MCF 10A (cell line): ENCODE data around the gene LILRA2. TPM values are rescaled to one million over a fixed set of nuclear protein-coding genes. Genes with fewer than 3 reads are reported as not detected.
"Not testable (repeated sequence)": the region's sequence is repeated elsewhere in the genome, so short reads cannot be mapped to it uniquely, and the experiment has no call there.

Experiments
- BruUV-seq: library from RNA; stranded (reverse); fragments of 400-500 nt; replicated peaks from 2 replicates; lab custom pipeline; 2021; lab: Mats Ljungman, UMichigan
- CTCF ChIA-PET: fragments of 300-600 bp; sonication (Branson Sonifier 250); formaldehyde crosslinking; extraction: SDS; loops from one replicate; lab custom pipeline; 2021; ENCODE audit warnings: antibody characterized with exemption, inconsistent platforms; lab: Yijun Ruan, JAX
- POLR2A ChIA-PET: fragments of 300-600, 350-650 bp; sonication (Branson Sonifier 250); formaldehyde crosslinking; extraction: SDS; loops from one replicate; lab custom pipeline; 2020; ENCODE audit warnings: antibody characterized with exemption, inconsistent platforms; lab: Yijun Ruan, JAX
- DNase-seq: peaks from one replicate; pipeline ENCODE4 v3.0.0-alpha.2; 2018; ENCODE audit not compliant: unreplicated experiment
- H3K27ac Mint-ChIP-seq: one replicate; pipeline ENCODE4 v1.8.0; 2022; ENCODE audit warnings: mild to moderate bottlenecking, low read depth, mixed read lengths; ENCODE audit not compliant: unreplicated experiment
- H3K27me3 Mint-ChIP-seq: one replicate; pipeline ENCODE4 v1.8.0; 2022; ENCODE audit warnings: mixed read lengths; ENCODE audit not compliant: insufficient read depth, unreplicated experiment
- H3K36me3 Mint-ChIP-seq: one replicate; pipeline ENCODE4 v1.8.0; 2022; ENCODE audit warnings: mild to moderate bottlenecking, moderate library complexity, mixed read lengths; ENCODE audit not compliant: insufficient read depth, unreplicated experiment
- H3K4me1 Mint-ChIP-seq: one replicate; pipeline ENCODE4 v1.8.0; 2022; ENCODE audit warnings: mixed read lengths; ENCODE audit not compliant: insufficient read depth, unreplicated experiment
- H3K4me3 Mint-ChIP-seq: one replicate; pipeline ENCODE4 v1.8.0; 2022; ENCODE audit warnings: mild to moderate bottlenecking, moderate library complexity, mixed read lengths; ENCODE audit not compliant: unreplicated experiment
- H3K9me3 Mint-ChIP-seq: one replicate; pipeline ENCODE4 v1.8.0; 2022; ENCODE audit warnings: mixed read lengths; ENCODE audit not compliant: unreplicated experiment
- intact Hi-C: fragments of 100-400 bp; cut with micrococcal nuclease; formaldehyde crosslinking; loops from 2 replicates; pipeline ENCODE4 v1.14.1; 2022
- total RNA-seq: library from RNA; stranded (reverse); gene quantifications from 2 replicates; pipeline ENCODE4 v1.2.3, GENCODE V29; 2022
- TF ChIP-seq, protein P1 (sequence below): fragments of 200-600 bp; IDR thresholded peaks from one replicate; pipeline ENCODE4 v1.8.0; 2022; ENCODE audit warnings: antibody characterized with exemption, mild to moderate bottlenecking; ENCODE audit not compliant: unreplicated experiment

Gene LILRA2
- total RNA-seq, 1 experiment from 2014 or later = not detected

- no peak for DNase-seq
- H3K27me3 Mint-ChIP-seq = no peaks in the 10 kb centered on the region
- no TSS peak for BruUV-seq
- ChIA-PET CTCF (interaction anchor here (0.7 kb wide), 1 partner anchor 137 kb away, joined by 5 read pairs; no protein-coding TSS in a partner anchor), POLR2A (interaction anchor here (0.6 to 0.8 kb wide), 2 partner anchors 167 to 238 kb away, joined by 3 read pairs; no protein-coding TSS in a partner anchor)
- no peaks in the 10 kb centered on the region for H3K36me3 Mint-ChIP-seq
- H3K9me3 Mint-ChIP-seq = peaks cover 22% of the 10 kb centered on the region
- no peak overlapping the region for H3K27ac Mint-ChIP-seq
- intact Hi-C loops = no loop called here
- TF ChIP-seq, protein P1, sequence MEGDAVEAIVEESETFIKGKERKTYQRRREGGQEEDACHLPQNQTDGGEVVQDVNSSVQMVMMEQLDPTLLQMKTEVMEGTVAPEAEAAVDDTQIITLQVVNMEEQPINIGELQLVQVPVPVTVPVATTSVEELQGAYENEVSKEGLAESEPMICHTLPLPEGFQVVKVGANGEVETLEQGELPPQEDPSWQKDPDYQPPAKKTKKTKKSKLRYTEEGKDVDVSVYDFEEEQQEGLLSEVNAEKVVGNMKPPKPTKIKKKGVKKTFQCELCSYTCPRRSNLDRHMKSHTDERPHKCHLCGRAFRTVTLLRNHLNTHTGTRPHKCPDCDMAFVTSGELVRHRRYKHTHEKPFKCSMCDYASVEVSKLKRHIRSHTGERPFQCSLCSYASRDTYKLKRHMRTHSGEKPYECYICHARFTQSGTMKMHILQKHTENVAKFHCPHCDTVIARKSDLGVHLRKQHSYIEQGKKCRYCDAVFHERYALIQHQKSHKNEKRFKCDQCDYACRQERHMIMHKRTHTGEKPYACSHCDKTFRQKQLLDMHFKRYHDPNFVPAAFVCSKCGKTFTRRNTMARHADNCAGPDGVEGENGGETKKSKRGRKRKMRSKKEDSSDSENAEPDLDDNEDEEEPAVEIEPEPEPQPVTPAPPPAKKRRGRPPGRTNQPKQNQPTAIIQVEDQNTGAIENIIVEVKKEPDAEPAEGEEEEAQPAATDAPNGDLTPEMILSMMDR = no peak
- H3K4me1 Mint-ChIP-seq = no peaks in the 10 kb centered on the region
- H3K4me3 Mint-ChIP-seq = no peak overlapping the region
These were observed 43.4 kb downstream of the LILRA2 start for GRCh38 chr19:54616821-54617560.

GRCh38 chr19:54620464-54620863 is 46.9 kb downstream of the LILRA2 start:
- H3K27me3 Mint-ChIP-seq = no peaks in the 10 kb centered on the region
- TF ChIP-seq, protein P1 = no peak
- intact Hi-C loops = no loop called here
- BruUV-seq = no TSS peak
- no peaks in the 10 kb centered on the region for H3K36me3 Mint-ChIP-seq
- ChIA-PET POLR2A (interaction anchor here (0.6 kb wide), 1 partner anchor 201 kb away, joined by 3 read pairs; no protein-coding TSS in a partner anchor), CTCF (interaction anchor here (0.6 to 3.1 kb wide), 2 partner anchors 53 to 348 kb away, joined by 3 to 14 read pairs; no protein-coding TSS in a partner anchor)
- H3K4me3 Mint-ChIP-seq = no peak overlapping the region
- peaks cover 21% of the 10 kb centered on the region for H3K9me3 Mint-ChIP-seq
- no peaks in the 10 kb centered on the region for H3K4me1 Mint-ChIP-seq
- DNase-seq = no peak
- no peak overlapping the region for H3K27ac Mint-ChIP-seq

DNA sequence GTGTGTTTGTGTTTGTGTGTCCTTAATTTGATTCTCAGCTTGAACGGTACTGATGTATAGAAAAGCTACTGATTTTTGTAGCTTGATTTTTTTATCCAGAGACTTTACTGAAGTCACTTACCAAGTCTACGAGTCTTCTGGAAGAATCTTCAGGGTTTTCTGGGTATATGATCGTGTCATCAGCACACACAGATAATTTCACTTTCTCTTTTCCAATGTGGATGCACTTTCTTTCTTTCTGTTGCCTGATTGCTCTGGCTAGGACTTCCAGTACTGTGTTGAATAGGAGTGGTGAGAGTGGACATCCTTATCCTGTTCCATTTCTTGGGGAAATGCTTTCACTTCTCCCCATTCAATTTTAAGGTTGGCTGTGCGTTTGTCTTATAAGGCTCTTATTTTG is 48.8 kb downstream of the LILRA2 start:
- Mint-ChIP-seq H3K9me3 (peaks cover 29% of the 10 kb centered on the region), H3K4me3 (no peak overlapping the region), H3K27me3 (no peaks in the 10 kb centered on the region), H3K4me1 (no peaks in the 10 kb centered on the region), H3K36me3 (no peaks in the 10 kb centered on the region), H3K27ac (no peak overlapping the region)
- no TSS peak for BruUV-seq
- intact Hi-C loops = no loop called here
- TF ChIP-seq, protein P1 = no peak
- no peak for DNase-seq
- CTCF ChIA-PET = interaction anchor here (0.8 to 3.1 kb wide), 2 partner anchors 11 to 51 kb away, joined by 5 to 14 read pairs; no protein-coding TSS in a partner anchor
- POLR2A ChIA-PET = no interaction called here

- POLR2A ChIA-PET = interaction anchor here (0.7 kb wide), 1 partner anchor 14 kb away, joined by 3 read pairs; no protein-coding TSS in a partner anchor
- H3K4me3 Mint-ChIP-seq, DNase-seq, H3K27me3 Mint-ChIP-seq, H3K27ac Mint-ChIP-seq, H3K36me3 Mint-ChIP-seq, BruUV-seq, intact Hi-C loops, H3K4me1 Mint-ChIP-seq: not testable (repeated sequence)
- peaks cover 37% of the 10 kb centered on the region for H3K9me3 Mint-ChIP-seq
- CTCF ChIA-PET = interaction anchor here (0.6 kb wide), 1 partner anchor 350 kb away, joined by 6 read pairs; no protein-coding TSS in a partner anchor
These were observed 50.6 kb downstream of the LILRA2 start for GRCh38 chr19:54624234-54624633.

DNA sequence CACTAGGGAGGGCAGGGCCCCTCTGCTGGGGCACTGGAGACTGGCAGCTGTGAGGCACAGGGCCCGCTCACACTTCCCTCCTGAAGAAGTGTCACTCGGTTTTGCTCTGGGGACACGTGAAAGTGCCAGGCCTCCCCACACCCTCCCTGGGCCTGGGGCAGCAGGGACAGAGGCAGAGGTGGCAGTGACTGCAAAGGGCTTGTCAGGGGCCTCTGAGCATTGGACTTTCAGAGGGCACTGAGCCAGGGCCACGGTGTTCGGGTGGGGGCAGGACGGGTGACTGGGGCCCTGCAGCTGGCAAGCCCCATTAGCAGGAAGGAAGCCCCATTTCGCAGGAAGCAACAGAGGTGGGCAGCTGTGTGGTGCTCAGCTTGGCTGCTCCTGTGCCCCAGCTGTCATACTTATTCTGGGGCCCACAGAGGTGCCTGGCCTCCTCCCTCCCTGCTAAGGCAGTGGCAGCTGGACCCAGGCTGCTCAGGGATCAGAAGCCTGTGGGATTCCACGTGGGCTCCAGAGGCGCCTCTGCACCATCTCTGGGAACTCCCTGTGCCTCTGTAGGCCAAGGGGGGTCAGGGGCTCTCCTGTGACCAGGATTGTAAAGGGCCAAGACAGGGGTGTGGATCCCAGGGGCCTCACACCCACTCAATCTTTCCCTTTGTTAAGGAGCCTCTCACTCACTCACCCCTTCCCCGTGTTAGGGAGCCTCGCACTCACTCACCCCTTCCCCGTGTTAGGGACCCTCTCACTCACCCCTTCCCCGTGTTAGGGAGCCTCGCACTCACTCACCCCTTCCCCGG is 51.5 kb downstream of the LILRA2 start:
- H3K4me3 Mint-ChIP-seq, DNase-seq, H3K27me3 Mint-ChIP-seq, CTCF ChIA-PET, H3K4me1 Mint-ChIP-seq, intact Hi-C loops, H3K36me3 Mint-ChIP-seq, BruUV-seq, H3K27ac Mint-ChIP-seq, POLR2A ChIA-PET: not testable (repeated sequence)
- H3K9me3 Mint-ChIP-seq = peaks cover 43% of the 10 kb centered on the region
